SK-N-SH (cell line): ENCODE measurements around the gene DNAJB1. TPM values are rescaled to one million over a fixed set of nuclear protein-coding genes. Genes with fewer than 3 reads are reported as not detected.

Experiments
- CTCF ChIA-PET: fragments of 300-600, 350-600 bp; formaldehyde crosslinking; extraction: SDS; loops from one replicate; lab custom pipeline; 2021; lab: Yijun Ruan, JAX
- POLR2A ChIA-PET: fragments of 350-600 bp; sonication (Branson Sonifier 250); formaldehyde crosslinking; extraction: SDS; loops from one replicate; lab custom pipeline; 2020; ENCODE audit warnings: antibody characterized with exemption, inconsistent platforms; lab: Yijun Ruan, JAX
- DNase-seq: peaks from one replicate; pipeline ENCODE4 v3.0.0; 2012
- H2AFZ ChIP-seq: fragments of 200-600 bp; sonication (generic); 2 replicates; pipeline ENCODE4 v1.8.1; 2016; ENCODE audit warnings: antibody characterized with exemption, mild to moderate bottlenecking, low read depth
- H3F3A ChIP-seq: fragments of 200-600 bp; sonication (generic); replicated peaks from 2 replicates; pipeline ENCODE3; 2016; ENCODE audit warnings: antibody characterized with exemption, mild to moderate bottlenecking; ENCODE audit not compliant: insufficient read depth
- H3K27ac ChIP-seq, 2 experiments: fragments of 200-500 bp in 1 of 2; fragments of 200-600 bp in 1 of 2; sonication (Bioruptor generic) in 1 of 2; sonication (generic), shearing (Covaris generic) in 1 of 2; 2 replicates each; pipeline versions ENCODE4 v1.5.1 to v1.6.1; 2014 to 2016; ENCODE audit warnings: low read depth in 2 of 2, inconsistent platforms in 1 of 2, low read length in 1 of 2, mild to moderate bottlenecking in 1 of 2, mixed read lengths in 1 of 2
- H3K27me3 ChIP-seq: fragments of 200-600 bp; sonication (generic), shearing (Covaris generic); 2 replicates; pipeline ENCODE4 v1.6.1; 2016; ENCODE audit warnings: mixed run types; ENCODE audit not compliant: insufficient read depth
- H3K36me3 ChIP-seq, 2 experiments: fragments of 200-500 bp in 1 of 2; fragments of 200-600 bp in 1 of 2; sonication (Bioruptor generic) in 1 of 2; sonication (generic) in 1 of 2; replicated peaks in 1 of 2; 2 replicates each; pipeline versions ENCODE3 to v1.5.1; 2014 to 2016; ENCODE audit warnings: low read length in 1 of 2, mild to moderate bottlenecking in 1 of 2; ENCODE audit not compliant: insufficient read depth in 2 of 2, control insufficient read depth in 1 of 2
- H3K4me1 ChIP-seq, 2 experiments: fragments of 200-500 bp in 1 of 2; fragments of 200-600 bp in 1 of 2; sonication (Bioruptor generic) in 1 of 2; sonication (generic), shearing (Covaris generic) in 1 of 2; 2 replicates each; pipeline versions ENCODE4 v1.5.1 to v1.6.1; 2014 to 2016; ENCODE audit warnings: low read depth in 1 of 2, low read length in 1 of 2, mixed run types in 1 of 2; ENCODE audit not compliant: insufficient read depth in 2 of 2, control insufficient read depth in 1 of 2
- H3K4me2 ChIP-seq: fragments of 200-600 bp; sonication (generic), shearing (Covaris generic); 2 replicates; pipeline ENCODE4 v1.6.1; 2017; ENCODE audit warnings: mixed run types
- H3K4me3 ChIP-seq, 2 experiments: fragments of 200-500 bp in 1 of 2; fragments of 200-600 bp in 1 of 2; sonication (Bioruptor generic) in 1 of 2; sonication (generic), shearing (Covaris generic) in 1 of 2; 2 replicates each; pipeline versions ENCODE4 v1.5.1 to v1.8.1; 2014 to 2016; ENCODE audit warnings: low read depth in 2 of 2, inconsistent platforms in 1 of 2, low read length in 1 of 2, mild to moderate bottlenecking in 1 of 2, mixed read lengths in 1 of 2, moderate library complexity in 1 of 2
- H3K79me2 ChIP-seq: fragments of 200-600 bp; sonication (generic); 2 replicates; pipeline ENCODE4 v1.8.1; 2017; ENCODE audit warnings: mild to moderate bottlenecking; ENCODE audit not compliant: insufficient read depth
- H3K9ac ChIP-seq: fragments of 200-600 bp; sonication (generic); 2 replicates; pipeline ENCODE4 v1.6.1; 2017; ENCODE audit warnings: mixed run types
- H3K9me2 ChIP-seq: fragments of 200-600 bp; sonication (generic); 2 replicates; pipeline ENCODE4 v1.6.1; 2017; ENCODE audit warnings: mixed run types
- H3K9me3 ChIP-seq: fragments of 200-600 bp; sonication (generic); 2 replicates; pipeline ENCODE4 v1.6.1; 2017; ENCODE audit warnings: mixed run types, mild to moderate bottlenecking, moderate library complexity
- H4K20me1 ChIP-seq: fragments of 200-600 bp; sonication (generic); 2 replicates; pipeline ENCODE4 v1.6.1; 2017; ENCODE audit warnings: mild to moderate bottlenecking, mixed run types; ENCODE audit not compliant: insufficient read depth
- CTCF ChIP-seq: fragments of 200-600 bp; sonication (generic); IDR thresholded peaks from 2 replicates; pipeline ENCODE4 v1.6.1; 2017; ENCODE audit warnings: antibody characterized with exemption, mild to moderate bottlenecking, moderate library complexity
- EP300 ChIP-seq, 2 experiments: IDR thresholded peaks; 2 replicates each; pipeline versions ENCODE4 v1.4.0 to v1.6.1; 2012; ENCODE audit warnings: borderline replicate concordance in 1 of 2, low read depth in 1 of 2, low read length in 1 of 2
- EZH2phosphoT487 ChIP-seq: fragments of 200-600 bp; sonication (generic); IDR thresholded peaks from 2 replicates; pipeline ENCODE4 v1.6.1; 2017; ENCODE audit warnings: low read depth, mixed run types, mild to moderate bottlenecking, antibody characterized with exemption, moderate library complexity, borderline replicate concordance
- FOSL2 ChIP-seq: IDR thresholded peaks from 2 replicates; pipeline ENCODE4 v1.4.0; 2012; ENCODE audit warnings: low read depth, mild to moderate bottlenecking, moderate library complexity, borderline replicate concordance
- FOXJ3 ChIP-seq: sonication (generic); formaldehyde crosslinking; IDR thresholded peaks from 2 replicates; pipeline ENCODE4 v1.5.1; 2020; ENCODE audit warnings: mild to moderate bottlenecking, missing genetic modification reagents
- FOXM1 ChIP-seq: IDR thresholded peaks from 2 replicates; pipeline ENCODE4 v1.4.0; 2012; ENCODE audit warnings: low read depth, mild to moderate bottlenecking
- IRF3 ChIP-seq: fragments of 150-350 bp; IDR thresholded peaks from 2 replicates; pipeline ENCODE4 v1.6.1; 2016; ENCODE audit warnings: mild to moderate bottlenecking, low read depth, low read length
- JUND ChIP-seq: IDR thresholded peaks from 2 replicates; pipeline ENCODE4 v1.4.0; 2012
- MAX ChIP-seq: IDR thresholded peaks from 2 replicates; pipeline ENCODE4 v1.4.0; 2012; ENCODE audit warnings: low read depth
- MXI1 ChIP-seq: IDR thresholded peaks from 2 replicates; pipeline ENCODE4 v1.6.1; 2012; ENCODE audit warnings: mild to moderate bottlenecking, low read depth, low read length, improper control_type of control experiment
- PBX3 ChIP-seq: IDR thresholded peaks from 2 replicates; pipeline ENCODE4; 2012
- RCOR1 ChIP-seq: fragments of 150-350 bp; IDR thresholded peaks from 2 replicates; pipeline ENCODE4 v1.6.1; 2017; ENCODE audit warnings: antibody characterized with exemption, low read length
- REST ChIP-seq: IDR thresholded peaks from 2 replicates; pipeline ENCODE4 v1.6.1; 2012; ENCODE audit warnings: mild to moderate bottlenecking, low read depth, low read length, moderate library complexity
- RFX5 ChIP-seq: IDR thresholded peaks from 2 replicates; pipeline ENCODE4 v1.6.1; 2012; ENCODE audit warnings: mild to moderate bottlenecking, improper control_type of control experiment, low read length
- RXRA ChIP-seq: IDR thresholded peaks from 2 replicates; pipeline ENCODE4 v1.4.0; 2012; ENCODE audit warnings: low read depth, mild to moderate bottlenecking, borderline replicate concordance
- SIN3A ChIP-seq: IDR thresholded peaks from 2 replicates; pipeline ENCODE4 v1.6.1; 2012; ENCODE audit warnings: low read depth, mild to moderate bottlenecking, low read length, moderate library complexity, borderline replicate concordance
- SMC3 ChIP-seq: IDR thresholded peaks from 2 replicates; pipeline ENCODE4 v1.6.1; 2012; ENCODE audit warnings: low read depth, low read length, improper control_type of control experiment
- TEAD4 ChIP-seq: IDR thresholded peaks from 2 replicates; pipeline ENCODE4 v1.4.0; 2012; ENCODE audit warnings: mild to moderate bottlenecking, borderline replicate concordance; ENCODE audit not compliant: insufficient read depth
- USF1 ChIP-seq: IDR thresholded peaks from 2 replicates; pipeline ENCODE4 v1.4.0; 2012; ENCODE audit warnings: low read depth, borderline replicate concordance
- USF2 ChIP-seq: fragments of 150-350 bp; IDR thresholded peaks from 2 replicates; pipeline ENCODE4 v1.6.1; 2017; ENCODE audit warnings: antibody characterized with exemption, low read length, low read depth, borderline replicate concordance
- WGBS: methylation state at CpG from one replicate; pipeline ENCODE4 v1.1.6; 2017; ENCODE audit warnings: low lambda C conversion rate; 5-methylcytosine and 5-hydroxymethylcytosine counted together
- polyA plus RNA-seq, 3 experiments: library from polyadenylated mRNA; depleted of rRNA; stranded (reverse); fragments of >200 nt; gene quantifications; 2 replicates each; pipeline ENCODE4 v1.2.3, GENCODE V29; 2012

The DNAJB1 gene
- polyA plus RNA-seq, 1 of the 3 experiments (the other 2 are of a cell fraction), result 103 TPM

- no peaks in the 10 kb centered on the region for H3K9me3 ChIP-seq
- peak overlapping the region; percentile 50 for H3K4me2 ChIP-seq
- peaks cover 21% of the 10 kb centered on the region for H4K20me1 ChIP-seq
- no peaks in the 10 kb centered on the region for H3K9me2 ChIP-seq
- H3F3A ChIP-seq, result peaks cover 30% of the 10 kb centered on the region
- POLR2A ChIA-PET, result interaction anchor here (0.7 kb wide), 1 partner anchor 55 kb away, joined by 3 read pairs; no protein-coding TSS in a partner anchor
- H3K9ac ChIP-seq, result peak overlapping the region; percentile 52
- no peak overlapping the region for H3K4me3 ChIP-seq
- H3K4me1 ChIP-seq, result peaks cover 19 to 36% of the 10 kb centered on the region in 2 experiments; a peak in 3 of 4 replicates
- H2AFZ ChIP-seq, result no peak overlapping the region
- H3K79me2 ChIP-seq, result peaks cover 26% of the 10 kb centered on the region
- H3K27me3 ChIP-seq, result no peaks in the 10 kb centered on the region
- no peak for DNase-seq
- H3K36me3 ChIP-seq, result peaks cover 8 to 11% of the 10 kb centered on the region in 2 experiments
- CTCF ChIA-PET, result no interaction called here
- TF ChIP-seq EZH2phosphoT487, result no peak
- no peak for TF ChIP-seq EP300 (IDR thresholded peaks at IDR 0.05; ENCODE audit: borderline replicate concordance in 1 of 2, low read depth in 1 of 2, low read length in 1 of 2)
- TF ChIP-seq IRF3, result no peak
- no peak for TF ChIP-seq RXRA
- no peak for TF ChIP-seq JUND
- no peak for TF ChIP-seq FOSL2
- no peak for TF ChIP-seq USF2
- TF ChIP-seq MXI1, result no peak
- no peak for TF ChIP-seq FOXM1
- TF ChIP-seq CTCF, result no peak
- no peak for TF ChIP-seq SIN3A
- TF ChIP-seq TEAD4, result no peak
- TF ChIP-seq REST, result no peak
- TF ChIP-seq RCOR1, result no peak
- no peak for TF ChIP-seq MAX
- no peak for TF ChIP-seq USF1
- TF ChIP-seq PBX3, result no peak
- TF ChIP-seq SMC3, result no peak
- TF ChIP-seq FOXJ3 (CRISPR knock-in tag), result no peak
- no peak for TF ChIP-seq RFX5
- TF ChIP-seq, all 33 proteins: peak for 0
- peak overlapping the region in 1 of 2 experiments; percentile 95; a peak in 2 of 4 replicates for H3K27ac ChIP-seq
- 80% methylated on average over 4 of the region's 4 CpGs for WGBS
Observed at GRCh38 chr19:14520543-14520942, 2.3 kb upstream of the DNAJB1 start.
